GM12878 (cell line): ENCODE measurements around the gene RNF130.

ENCODE experiments used
- POLR2A ChIP-seq: IDR thresholded peaks from 2 replicates; pipeline ENCODE4 v1.6.1; 2011; ENCODE audit warnings: low read depth, mild to moderate bottlenecking, low read length
- RFX5 ChIP-seq: IDR thresholded peaks from 2 replicates; pipeline ENCODE4 v1.6.1; 2011; ENCODE audit warnings: low read depth, low read length, improper control_type of control experiment
- TF ChIP-seq, protein P1 (sequence below), 3 experiments: IDR thresholded peaks in 2 of 3; conservative IDR thresholded peaks in 1 of 3; 2 replicates each; pipeline ENCODE4 v1.5.1; 2011; ENCODE audit warnings: low read depth in 3 of 3, low read length in 3 of 3, mild to moderate bottlenecking in 3 of 3, control low read depth in 2 of 3, moderate library complexity in 2 of 3, inconsistent platforms in 1 of 3, mixed read lengths in 1 of 3; ENCODE audit not compliant: control insufficient read depth in 2 of 3, insufficient read depth in 1 of 3; ENCODE audit errors: extremely low read depth in 1 of 3

GRCh38 chr5:180034564-180034963 lies 37.0 kb downstream of the RNF130 start:
- no peak for TF ChIP-seq POLR2A
- TF ChIP-seq, protein P1, sequence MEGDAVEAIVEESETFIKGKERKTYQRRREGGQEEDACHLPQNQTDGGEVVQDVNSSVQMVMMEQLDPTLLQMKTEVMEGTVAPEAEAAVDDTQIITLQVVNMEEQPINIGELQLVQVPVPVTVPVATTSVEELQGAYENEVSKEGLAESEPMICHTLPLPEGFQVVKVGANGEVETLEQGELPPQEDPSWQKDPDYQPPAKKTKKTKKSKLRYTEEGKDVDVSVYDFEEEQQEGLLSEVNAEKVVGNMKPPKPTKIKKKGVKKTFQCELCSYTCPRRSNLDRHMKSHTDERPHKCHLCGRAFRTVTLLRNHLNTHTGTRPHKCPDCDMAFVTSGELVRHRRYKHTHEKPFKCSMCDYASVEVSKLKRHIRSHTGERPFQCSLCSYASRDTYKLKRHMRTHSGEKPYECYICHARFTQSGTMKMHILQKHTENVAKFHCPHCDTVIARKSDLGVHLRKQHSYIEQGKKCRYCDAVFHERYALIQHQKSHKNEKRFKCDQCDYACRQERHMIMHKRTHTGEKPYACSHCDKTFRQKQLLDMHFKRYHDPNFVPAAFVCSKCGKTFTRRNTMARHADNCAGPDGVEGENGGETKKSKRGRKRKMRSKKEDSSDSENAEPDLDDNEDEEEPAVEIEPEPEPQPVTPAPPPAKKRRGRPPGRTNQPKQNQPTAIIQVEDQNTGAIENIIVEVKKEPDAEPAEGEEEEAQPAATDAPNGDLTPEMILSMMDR (IDR thresholded peaks at IDR 0.05 in 2 of 3, conservative IDR thresholded peaks at IDR 0.05 in 1 of 3; ENCODE audit: control insufficient read depth in 2 of 3, extremely low read depth in 1 of 3, insufficient read depth in 1 of 3, low read depth in 3 of 3, low read length in 3 of 3): no peak
- no peak for TF ChIP-seq RFX5
